CD4-positive, alpha-beta T cell (primary cell): ENCODE data around the gene MAPKAPK5. TPM values are rescaled to one million over a fixed set of nuclear protein-coding genes. Genes with fewer than 3 reads are reported as not detected.

Experiments
- ATAC-seq: fragments of 200-7000 bp; cut with Tn5 transposase; one replicate; pipeline ENCODE4 v1.10.0; 2022; ENCODE audit warnings: mild to moderate bottlenecking; ENCODE audit not compliant: poor library complexity
- CTCF ChIA-PET: fragments of 350-600 bp; sonication (Branson Sonifier 250); formaldehyde crosslinking; loops from one replicate; lab custom pipeline; 2021; ENCODE audit warnings: antibody characterized with exemption, inconsistent platforms; lab: Charles Lee
- POLR2A ChIA-PET: fragments of 350-600 bp; sonication (Branson Sonifier 250); formaldehyde crosslinking; loops from one replicate; lab custom pipeline; 2021; ENCODE audit warnings: antibody characterized with exemption, inconsistent platforms; lab: Charles Lee
- DNase-seq, 14 experiments: peaks; one replicate each; pipeline ENCODE4 v3.0.0-alpha.2; 2013 to 2020; ENCODE audit warnings: mixed read lengths in 2 of 14
- H3K27ac ChIP-seq, 2 donors: one replicate each; pipeline versions ENCODE4 v1.5.1 to v1.7.0; 2013; ENCODE audit warnings: low read length in 2 of 2, low read depth in 1 of 2, mild to moderate bottlenecking in 1 of 2
- H3K27me3 ChIP-seq, 2 experiments: 1 replicate in 1 of 2; 2 replicates in 1 of 2; pipeline versions ENCODE4 v1.6.1 to v1.7.0; 2013; ENCODE audit warnings: low read length in 2 of 2, control low read depth in 1 of 2, mild to moderate bottlenecking in 1 of 2, moderate library complexity in 1 of 2; ENCODE audit not compliant: insufficient read depth in 2 of 2, control insufficient read depth in 1 of 2
- H3K36me3 ChIP-seq: one replicate; pipeline ENCODE4 v1.6.1; 2013; ENCODE audit warnings: low read length, control low read depth; ENCODE audit not compliant: insufficient read depth
- H3K4me1 ChIP-seq: one replicate; pipeline ENCODE4 v1.6.1; 2013; ENCODE audit warnings: low read length, control low read depth; ENCODE audit not compliant: insufficient read depth
- H3K4me3 ChIP-seq: one replicate; pipeline ENCODE4 v1.5.1; 2013; ENCODE audit warnings: mild to moderate bottlenecking, low read length, moderate library complexity
- H3K9me3 ChIP-seq, 2 experiments: 1 replicate in 1 of 2; 2 replicates in 1 of 2; pipeline versions ENCODE4 v1.6.1 to v1.7.0; 2013; ENCODE audit warnings: low read length in 2 of 2, mild to moderate bottlenecking in 2 of 2, control low read depth in 1 of 2, moderate library complexity in 1 of 2; ENCODE audit not compliant: control insufficient read depth in 1 of 2, insufficient read depth in 1 of 2
- H3K27ac Mint-ChIP-seq: one replicate; pipeline ENCODE4 v1.8.0; 2020; ENCODE audit warnings: mixed read lengths
- H3K27me3 Mint-ChIP-seq: one replicate; pipeline ENCODE4 v1.8.0; 2021; ENCODE audit warnings: mixed read lengths
- H3K36me3 Mint-ChIP-seq: one replicate; pipeline ENCODE4 v1.8.0; 2021; ENCODE audit warnings: low read depth, mixed read lengths
- H3K4me1 Mint-ChIP-seq: one replicate; pipeline ENCODE4 v1.8.0; 2021; ENCODE audit warnings: low read depth, mixed read lengths
- H3K4me3 Mint-ChIP-seq: one replicate; pipeline ENCODE4 v1.8.0; 2020; ENCODE audit warnings: mild to moderate bottlenecking, mixed read lengths
- H3K9me3 Mint-ChIP-seq: one replicate; pipeline ENCODE4 v1.8.0; 2020; ENCODE audit warnings: mixed read lengths
- intact Hi-C, 2 experiments: fragments of 100-400 bp; cut with DNase I in 1 of 2; cut with micrococcal nuclease in 1 of 2; formaldehyde crosslinking; loops; one replicate each; pipeline versions ENCODE4 v1.15.1 to v1.9.0; 2023 to 2025; cut with DNase I, micrococcal nuclease
- total RNA-seq, 174 experiments: library from RNA in 2 of 174; stranded (reverse) in 2 of 174; gene quantifications; one replicate each; pipeline ENCODE4 v1.2.3 and lab custom pipeline; 2021 to 2026
- TF ChIP-seq, protein P1 (sequence below): fragments of 200-600 bp; IDR thresholded peaks from one replicate; pipeline ENCODE4 v1.8.0; 2022; ENCODE audit warnings: antibody characterized with exemption, mild to moderate bottlenecking

MAPKAPK5 gene
- total RNA-seq, 2 experiments from 2014 or later, result 62.2 to 63.6 TPM

DNA sequence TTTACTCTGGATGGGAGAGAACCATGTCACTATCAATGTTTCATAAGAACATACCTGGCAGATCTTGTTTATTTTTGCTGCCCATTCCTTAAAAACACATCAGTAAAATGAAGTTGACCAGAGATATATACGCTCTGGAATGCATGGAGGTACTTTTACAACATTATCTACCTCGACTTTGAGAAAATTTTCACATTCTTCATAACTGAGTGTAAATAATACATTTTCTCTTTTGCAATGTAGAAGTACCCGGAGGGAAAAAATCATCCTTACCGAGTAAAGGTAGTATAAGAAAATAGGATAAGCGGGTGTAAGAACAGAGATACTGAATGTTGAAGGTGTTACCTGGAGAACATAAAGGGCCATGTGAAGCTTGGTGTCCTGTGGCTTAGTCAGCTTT lies 90.2 kb downstream of the MAPKAPK5 start:
- CTCF ChIA-PET, result no interaction called here
- Mint-ChIP-seq H3K4me3 (no peak overlapping the region), H3K9me3 (no peaks in the 10 kb centered on the region), H3K27me3 (no peaks in the 10 kb centered on the region), H3K36me3 (peaks cover 66% of the 10 kb centered on the region), H3K4me1 (no peaks in the 10 kb centered on the region), H3K27ac (no peak overlapping the region)
- ATAC-seq (no peak), DNase-seq (no peak)
- POLR2A ChIA-PET, result no interaction called here
- no peaks in the 10 kb centered on the region for H3K27me3 ChIP-seq
- no peaks in the 10 kb centered on the region for H3K4me1 ChIP-seq
- intact Hi-C loops, result no loop called here
- no peaks in the 10 kb centered on the region for H3K9me3 ChIP-seq
- H3K4me3 ChIP-seq, result no peak overlapping the region
- no peak overlapping the region for H3K27ac ChIP-seq
- TF ChIP-seq, protein P1, sequence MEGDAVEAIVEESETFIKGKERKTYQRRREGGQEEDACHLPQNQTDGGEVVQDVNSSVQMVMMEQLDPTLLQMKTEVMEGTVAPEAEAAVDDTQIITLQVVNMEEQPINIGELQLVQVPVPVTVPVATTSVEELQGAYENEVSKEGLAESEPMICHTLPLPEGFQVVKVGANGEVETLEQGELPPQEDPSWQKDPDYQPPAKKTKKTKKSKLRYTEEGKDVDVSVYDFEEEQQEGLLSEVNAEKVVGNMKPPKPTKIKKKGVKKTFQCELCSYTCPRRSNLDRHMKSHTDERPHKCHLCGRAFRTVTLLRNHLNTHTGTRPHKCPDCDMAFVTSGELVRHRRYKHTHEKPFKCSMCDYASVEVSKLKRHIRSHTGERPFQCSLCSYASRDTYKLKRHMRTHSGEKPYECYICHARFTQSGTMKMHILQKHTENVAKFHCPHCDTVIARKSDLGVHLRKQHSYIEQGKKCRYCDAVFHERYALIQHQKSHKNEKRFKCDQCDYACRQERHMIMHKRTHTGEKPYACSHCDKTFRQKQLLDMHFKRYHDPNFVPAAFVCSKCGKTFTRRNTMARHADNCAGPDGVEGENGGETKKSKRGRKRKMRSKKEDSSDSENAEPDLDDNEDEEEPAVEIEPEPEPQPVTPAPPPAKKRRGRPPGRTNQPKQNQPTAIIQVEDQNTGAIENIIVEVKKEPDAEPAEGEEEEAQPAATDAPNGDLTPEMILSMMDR, result no peak
- H3K36me3 ChIP-seq, result peaks cover 24% of the 10 kb centered on the region

DNA sequence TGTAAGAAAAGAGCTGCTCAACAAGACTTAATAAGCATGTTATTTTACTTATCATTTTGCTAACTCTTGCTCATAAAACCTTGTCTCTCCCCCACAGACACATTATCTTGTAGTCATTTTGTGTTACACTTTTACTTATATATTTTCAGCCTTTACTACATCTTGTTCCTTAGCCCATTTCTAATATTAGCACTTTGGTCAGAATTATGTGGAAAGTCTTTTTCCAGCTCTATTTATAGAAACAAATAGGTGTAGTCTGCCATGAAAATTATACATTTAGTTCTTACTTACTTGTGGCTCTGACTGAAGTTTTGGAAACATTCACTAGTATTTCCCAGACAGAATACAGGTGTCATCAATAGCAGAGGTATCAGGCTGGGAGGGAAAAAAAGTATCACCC lies 94.8 kb downstream of the MAPKAPK5 start:
- H3K4me1 ChIP-seq, result no peaks in the 10 kb centered on the region
- ChIA-PET CTCF (no interaction called here), POLR2A (interaction anchor here (1.4 kb wide), 1 partner anchor 77 kb away, joined by 3 read pairs; the partner anchor contains the start of genes ERP29 and TMEM116)
- intact Hi-C loops, result no loop called here
- H3K9me3 ChIP-seq, result no peaks in the 10 kb centered on the region
- Mint-ChIP-seq H3K27me3 (no peaks in the 10 kb centered on the region), H3K9me3 (no peaks in the 10 kb centered on the region), H3K36me3 (peaks cover 46% of the 10 kb centered on the region), H3K27ac (no peak overlapping the region), H3K4me3 (no peak overlapping the region), H3K4me1 (no peaks in the 10 kb centered on the region)
- ATAC-seq (no peak), DNase-seq (no peak)
- TF ChIP-seq, protein P1, result no peak
- no peaks in the 10 kb centered on the region for H3K27me3 ChIP-seq
- no peak overlapping the region for H3K27ac ChIP-seq
- no peak overlapping the region for H3K4me3 ChIP-seq
- peaks cover 23% of the 10 kb centered on the region for H3K36me3 ChIP-seq

DNA sequence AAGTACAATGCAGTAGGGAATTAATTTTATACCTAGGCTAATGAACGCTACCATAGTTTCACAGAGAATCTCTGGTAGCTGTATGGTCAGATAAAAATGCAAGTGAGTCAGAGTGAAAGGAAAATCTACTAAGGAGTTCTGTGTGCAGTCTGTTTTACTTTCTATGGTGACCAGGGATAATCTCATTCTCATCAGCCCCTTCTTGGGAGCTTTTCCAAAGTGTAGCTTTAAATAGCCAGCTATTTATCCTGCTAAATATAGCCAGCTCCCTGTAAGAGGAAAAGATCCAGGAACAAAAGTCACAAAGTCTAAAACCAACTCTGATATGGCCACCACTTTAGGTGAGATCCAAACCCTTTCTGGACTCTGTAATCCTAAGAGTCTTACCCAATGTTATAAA lies 95.4 kb downstream of the MAPKAPK5 start:
- Histone ChIP-seq H3K27me3 (no peaks in the 10 kb centered on the region), H3K4me1 (no peaks in the 10 kb centered on the region), H3K9me3 (no peaks in the 10 kb centered on the region), H3K27ac (no peak overlapping the region), H3K36me3 (peaks cover 18% of the 10 kb centered on the region), H3K4me3 (no peak overlapping the region)
- Mint-ChIP-seq H3K27me3 (no peaks in the 10 kb centered on the region), H3K27ac (no peak overlapping the region), H3K4me3 (no peak overlapping the region), H3K4me1 (no peaks in the 10 kb centered on the region), H3K9me3 (no peaks in the 10 kb centered on the region), H3K36me3 (peaks cover 40% of the 10 kb centered on the region)
- TF ChIP-seq, protein P1, result no peak
- DNase-seq (no peak), ATAC-seq (no peak)
- intact Hi-C loops, result no loop called here
- CTCF ChIA-PET, result no interaction called here
- POLR2A ChIA-PET, result interaction anchor here (1.4 kb wide), 1 partner anchor 76 kb away, joined by 3 read pairs; the partner anchor contains the start of genes ERP29 and TMEM116
